ENCODE measurements around the gene AOC3.
"Not testable (repeated sequence)": the region's sequence is repeated elsewhere in the genome, so short reads cannot be mapped to it uniquely, and the experiment has no call there.

The AOC3 gene

GRCh38 chr17:42848093-42848492 is 2.9 kb upstream of the AOC3 start:
- Histone ChIP-seq H3K4me3 (ENCODE audit: low read length) (no peak overlapping the region), H3K36me3 (ENCODE audit: insufficient read depth, low read length) (peaks cover 23% of the 10 kb centered on the region), H3K4me1 (ENCODE audit: insufficient read depth, low read length) (no peaks in the 10 kb centered on the region), H3K27me3 (ENCODE audit: insufficient read depth, low read length) (no peaks in the 10 kb centered on the region), H3K9me3 (ENCODE audit: low read length) (no peaks in the 10 kb centered on the region), H2AFZ (ENCODE audit: low read depth, low read length) (no peak overlapping the region)

GRCh38 chr17:42849031-42849430 is 2.0 kb upstream of the AOC3 start:
- Histone ChIP-seq H3K9me3 (ENCODE audit: low read length) (no peaks in the 10 kb centered on the region), H3K4me3 (ENCODE audit: low read length) (no peak overlapping the region), H2AFZ (ENCODE audit: low read depth, low read length) (no peak overlapping the region), H3K27me3 (ENCODE audit: insufficient read depth, low read length) (no peaks in the 10 kb centered on the region), H3K4me1 (ENCODE audit: insufficient read depth, low read length) (no peaks in the 10 kb centered on the region), H3K36me3 (ENCODE audit: insufficient read depth, low read length) (peaks cover 17% of the 10 kb centered on the region)

- peaks cover 11% of the 10 kb centered on the region for H3K36me3 ChIP-seq (ENCODE audit: insufficient read depth, low read length)
- no peak overlapping the region for H3K4me3 ChIP-seq (ENCODE audit: low read length)
- H3K4me1 ChIP-seq (ENCODE audit: insufficient read depth, low read length) = no peaks in the 10 kb centered on the region
- no peaks in the 10 kb centered on the region for H3K27me3 ChIP-seq (ENCODE audit: insufficient read depth, low read length)
- no peaks in the 10 kb centered on the region for H3K9me3 ChIP-seq (ENCODE audit: low read length)
- H2AFZ ChIP-seq (ENCODE audit: low read depth, low read length) = no peak overlapping the region
Observed at GRCh38 chr17:42849451-42850181, 1.4 kb upstream of the AOC3 start.

GRCh38 chr17:42851371-42852240 is 607 bp downstream of the AOC3 start:
- H3K4me3 ChIP-seq (ENCODE audit: low read length); H3K4me1 ChIP-seq (ENCODE audit: insufficient read depth, low read length); H3K27me3 ChIP-seq (ENCODE audit: insufficient read depth, low read length); H3K9me3 ChIP-seq (ENCODE audit: low read length); H2AFZ ChIP-seq (ENCODE audit: low read depth, low read length); H3K36me3 ChIP-seq (ENCODE audit: insufficient read depth, low read length): not testable (repeated sequence)

- Histone ChIP-seq H3K36me3 (ENCODE audit: insufficient read depth, low read length) (no peaks in the 10 kb centered on the region), H3K4me1 (ENCODE audit: insufficient read depth, low read length) (peaks cover 5% of the 10 kb centered on the region), H3K9me3 (ENCODE audit: low read length) (no peaks in the 10 kb centered on the region), H3K4me3 (ENCODE audit: low read length) (no peak overlapping the region), H3K27me3 (ENCODE audit: insufficient read depth, low read length) (no peaks in the 10 kb centered on the region), H2AFZ (ENCODE audit: low read depth, low read length) (no peak overlapping the region)
Observed at GRCh38 chr17:42852351-42852750, 1.4 kb downstream of the AOC3 start.

GRCh38 chr17:42853004-42853403 is 2.0 kb downstream of the AOC3 start:
- H3K36me3 ChIP-seq (ENCODE audit: insufficient read depth, low read length) = no peaks in the 10 kb centered on the region
- no peak overlapping the region for H2AFZ ChIP-seq (ENCODE audit: low read depth, low read length)
- H3K4me1 ChIP-seq (ENCODE audit: insufficient read depth, low read length) = peaks cover 5% of the 10 kb centered on the region
- H3K27me3 ChIP-seq (ENCODE audit: insufficient read depth, low read length) = no peaks in the 10 kb centered on the region
- H3K4me3 ChIP-seq (ENCODE audit: low read length) = no peak overlapping the region
- H3K9me3 ChIP-seq (ENCODE audit: low read length) = no peaks in the 10 kb centered on the region

GRCh38 chr17:42853597-42853967 is 2.6 kb downstream of the AOC3 start:
- H3K36me3 ChIP-seq (ENCODE audit: insufficient read depth, low read length) = no peaks in the 10 kb centered on the region
- H3K9me3 ChIP-seq (ENCODE audit: low read length) = no peaks in the 10 kb centered on the region
- H3K27me3 ChIP-seq (ENCODE audit: insufficient read depth, low read length) = no peaks in the 10 kb centered on the region
- H2AFZ ChIP-seq (ENCODE audit: low read depth, low read length) = no peak overlapping the region
- H3K4me3 ChIP-seq (ENCODE audit: low read length) = no peak overlapping the region
- H3K4me1 ChIP-seq (ENCODE audit: insufficient read depth, low read length) = peaks cover 5% of the 10 kb centered on the region

- H2AFZ ChIP-seq (ENCODE audit: low read depth, low read length) = no peak overlapping the region
- H3K9me3 ChIP-seq (ENCODE audit: low read length) = no peaks in the 10 kb centered on the region
- H3K4me3 ChIP-seq (ENCODE audit: low read length) = no peak overlapping the region
- H3K27me3 ChIP-seq (ENCODE audit: insufficient read depth, low read length) = no peaks in the 10 kb centered on the region
- H3K36me3 ChIP-seq (ENCODE audit: insufficient read depth, low read length) = no peaks in the 10 kb centered on the region
- H3K4me1 ChIP-seq (ENCODE audit: insufficient read depth, low read length) = peaks cover 5% of the 10 kb centered on the region
Observed at GRCh38 chr17:42853968-42854790, 3.2 kb downstream of the AOC3 start.

GRCh38 chr17:42855048-42855596 is 4.1 kb downstream of the AOC3 start:
- Histone ChIP-seq H3K9me3 (ENCODE audit: low read length) (no peaks in the 10 kb centered on the region), H3K27me3 (ENCODE audit: insufficient read depth, low read length) (no peaks in the 10 kb centered on the region), H3K4me3 (ENCODE audit: low read length) (no peak overlapping the region), H2AFZ (ENCODE audit: low read depth, low read length) (no peak overlapping the region), H3K36me3 (ENCODE audit: insufficient read depth, low read length) (no peaks in the 10 kb centered on the region), H3K4me1 (ENCODE audit: insufficient read depth, low read length) (peaks cover 5% of the 10 kb centered on the region)

GRCh38 chr17:42856093-42856492 is 5.1 kb downstream of the AOC3 start:
- not testable (repeated sequence) for H3K4me3 ChIP-seq (ENCODE audit: low read length); H3K4me1 ChIP-seq (ENCODE audit: insufficient read depth, low read length); H2AFZ ChIP-seq (ENCODE audit: low read depth, low read length); H3K9me3 ChIP-seq (ENCODE audit: low read length); H3K36me3 ChIP-seq (ENCODE audit: insufficient read depth, low read length); H3K27me3 ChIP-seq (ENCODE audit: insufficient read depth, low read length)

- not testable (repeated sequence) for H3K9me3 ChIP-seq (ENCODE audit: low read length); H3K36me3 ChIP-seq (ENCODE audit: insufficient read depth, low read length); H3K4me3 ChIP-seq (ENCODE audit: low read length); H3K27me3 ChIP-seq (ENCODE audit: insufficient read depth, low read length); H2AFZ ChIP-seq (ENCODE audit: low read depth, low read length); H3K4me1 ChIP-seq (ENCODE audit: insufficient read depth, low read length)
Observed at GRCh38 chr17:42856516-42856915, 5.5 kb downstream of the AOC3 start.

GRCh38 chr17:42857389-42857788 is 6.4 kb downstream of the AOC3 start:
- Histone ChIP-seq H3K4me1 (ENCODE audit: insufficient read depth, low read length) (peaks cover 5% of the 10 kb centered on the region), H3K4me3 (ENCODE audit: low read length) (no peak overlapping the region), H3K36me3 (ENCODE audit: insufficient read depth, low read length) (no peaks in the 10 kb centered on the region), H2AFZ (ENCODE audit: low read depth, low read length) (no peak overlapping the region), H3K9me3 (ENCODE audit: low read length) (no peaks in the 10 kb centered on the region), H3K27me3 (ENCODE audit: insufficient read depth, low read length) (no peaks in the 10 kb centered on the region)

GRCh38 chr17:42865638-42866094 is 14.7 kb downstream of the AOC3 start:
- Histone ChIP-seq H3K36me3 (ENCODE audit: insufficient read depth, low read length) (no peaks in the 10 kb centered on the region), H2AFZ (ENCODE audit: low read depth, low read length) (no peak overlapping the region), H3K4me3 (ENCODE audit: low read length) (no peak overlapping the region), H3K4me1 (ENCODE audit: insufficient read depth, low read length) (no peaks in the 10 kb centered on the region), H3K27me3 (ENCODE audit: insufficient read depth, low read length) (peaks cover 2% of the 10 kb centered on the region), H3K9me3 (ENCODE audit: low read length) (no peaks in the 10 kb centered on the region)
